GM12891 (cell line): ENCODE measurements around the gene OBP2B.
A peak's percentile ranks its signal among the peaks of the same experiment; 100 is the strongest.
"Not testable (repeated sequence)": the region's sequence is repeated elsewhere in the genome, so short reads cannot be mapped to it uniquely, and the experiment has no call there.

Experiments
- DNase-seq: peaks from one replicate; pipeline ENCODE4 v3.0.0; 2011; ENCODE audit warnings: low spot score; ENCODE audit not compliant: insufficient read length
- FAIRE-seq: peaks from 2 replicates; lab custom pipeline; 2011; peaks lifted over from hg19 to GRCh38; lab: Jason Lieb, UNC
- PAX5 ChIP-seq: IDR thresholded peaks from 2 replicates; pipeline ENCODE4 v1.6.1; 2011; ENCODE audit warnings: low read length, moderate library complexity, mild to moderate bottlenecking; ENCODE audit not compliant: insufficient read depth, severe bottlenecking
- POLR2A ChIP-seq: IDR thresholded peaks from 2 replicates; pipeline ENCODE4 v1.6.1; 2011; ENCODE audit warnings: low read depth, low read length, control low read depth
- POLR2AphosphoS5 ChIP-seq: IDR thresholded peaks from 2 replicates; pipeline ENCODE4 v1.6.1; 2011; ENCODE audit warnings: low read depth, low read length, control low read depth
- POU2F2 ChIP-seq: IDR thresholded peaks from 2 replicates; pipeline ENCODE4 v1.6.1; 2011; ENCODE audit warnings: low read depth, mild to moderate bottlenecking, control low read depth, low read length, moderate library complexity
- SPI1 ChIP-seq: IDR thresholded peaks from 2 replicates; pipeline ENCODE4 v1.6.1; 2011; ENCODE audit warnings: low read depth, low read length, control low read depth
- TAF1 ChIP-seq: IDR thresholded peaks from 2 replicates; pipeline ENCODE4 v1.6.1; 2011; ENCODE audit warnings: low read depth, low read length, control low read depth

Gene OBP2B

DNA sequence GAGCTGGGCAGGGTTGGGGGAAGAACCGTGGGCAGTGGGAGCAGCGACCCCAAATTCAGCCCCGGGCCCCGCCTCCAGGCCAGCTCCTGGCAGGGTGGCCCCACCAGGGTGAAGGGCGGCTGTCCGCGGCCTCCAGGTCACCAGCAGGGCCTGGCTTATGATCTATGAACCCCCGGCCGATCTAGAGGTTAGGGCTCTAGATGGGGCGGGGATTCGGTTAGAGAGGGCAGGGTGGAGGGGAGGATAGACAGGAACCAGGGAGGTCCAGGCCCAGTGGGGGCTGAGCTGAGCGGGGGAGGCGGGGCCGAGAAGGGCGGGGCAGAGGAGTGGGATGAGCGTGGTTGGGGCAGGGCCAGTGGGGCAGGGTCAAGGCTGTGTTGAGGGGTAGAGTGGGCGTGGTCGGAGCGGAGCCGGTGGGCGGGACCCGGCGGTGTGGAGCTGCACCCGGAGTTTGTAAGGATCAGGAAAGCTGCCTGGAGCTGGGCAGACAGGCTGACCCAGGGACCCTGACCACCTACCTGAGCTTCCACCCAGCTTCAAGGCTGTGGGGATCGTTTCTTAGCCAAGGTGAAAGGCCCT, 29.3 kb upstream of the OBP2B start:
- TF ChIP-seq POLR2A (no peak), POLR2AphosphoS5 (no peak), PAX5 (no peak), SPI1 (no peak), TAF1 (no peak), POU2F2 (no peak)
- FAIRE-seq (no peak), DNase-seq (peak; percentile 50)

DNA sequence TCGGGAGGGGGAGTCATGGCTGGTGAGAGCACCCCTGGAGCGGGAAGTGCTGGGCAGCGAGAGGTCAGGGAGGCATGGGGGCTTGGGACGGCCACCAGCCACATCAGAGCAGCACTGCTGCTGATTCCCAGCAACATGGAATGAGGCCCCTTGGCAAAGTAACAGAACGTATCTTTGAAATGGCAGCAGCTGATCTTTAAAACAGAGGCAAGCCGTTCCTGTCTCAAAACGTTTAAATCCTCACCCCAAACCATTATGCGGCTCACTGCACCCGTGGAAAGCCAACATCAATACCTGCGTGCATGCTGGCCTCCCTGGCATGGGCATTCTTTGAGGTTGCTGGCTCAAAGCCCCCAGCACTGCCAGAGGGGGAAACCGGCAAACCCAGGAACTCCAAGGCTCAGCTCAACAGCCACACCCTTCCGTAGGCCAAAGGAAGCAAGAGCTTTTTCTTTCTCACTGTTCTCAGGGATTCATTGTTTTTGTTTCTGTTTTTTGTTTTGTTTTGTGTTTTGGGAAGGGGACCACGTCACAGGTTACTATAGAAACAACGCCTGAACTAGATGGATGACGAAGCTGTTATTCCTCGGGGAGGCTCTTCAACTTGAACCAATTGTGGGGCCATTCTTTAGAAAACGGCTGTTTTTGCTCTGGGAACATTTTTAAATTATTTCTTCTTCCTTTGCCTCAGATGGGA, 28.1 kb upstream of the OBP2B start:
- no peak for FAIRE-seq
- TF ChIP-seq TAF1, result no peak
- no peak for TF ChIP-seq PAX5
- TF ChIP-seq SPI1, result no peak
- no peak for TF ChIP-seq POU2F2
- no peak for TF ChIP-seq POLR2AphosphoS5
- no peak for TF ChIP-seq POLR2A
- DNase-seq, result no peak

DNA sequence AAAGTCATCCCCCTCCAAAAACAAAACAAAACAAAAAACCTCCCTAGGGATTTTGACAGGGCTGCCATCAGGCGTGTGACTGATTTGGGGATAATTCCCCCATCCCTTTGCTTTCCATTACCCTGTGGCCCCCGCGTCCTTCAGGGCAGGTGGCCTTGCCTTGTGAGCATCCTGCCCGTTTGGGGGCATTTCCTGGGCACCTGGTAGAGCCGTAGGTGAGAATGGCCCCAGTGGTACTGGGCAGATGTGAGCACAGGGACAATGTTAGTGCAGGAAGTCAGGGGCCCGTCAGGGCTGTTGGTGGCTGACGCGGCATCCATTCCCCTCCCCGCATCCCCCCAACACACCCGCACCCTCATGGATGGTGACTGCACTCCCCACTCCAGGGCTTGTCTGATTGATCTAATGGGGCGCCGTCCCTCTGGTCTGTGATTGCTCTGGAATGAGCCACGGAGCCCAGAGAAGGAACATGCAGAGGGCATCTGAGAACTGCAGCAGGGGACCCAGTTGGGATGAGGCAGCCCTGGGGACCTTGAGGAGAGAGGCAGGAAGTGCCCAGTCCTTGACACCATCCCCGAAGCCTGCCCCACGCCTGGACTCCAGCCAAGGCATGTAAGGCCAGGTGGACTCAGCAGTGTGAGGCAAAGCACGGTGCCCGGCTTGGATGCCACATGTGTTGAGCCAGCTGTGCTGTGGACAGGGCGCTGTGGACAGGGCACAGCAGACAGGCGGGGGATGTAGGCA, 27.4 kb upstream of the OBP2B start:
- not testable (repeated sequence) for FAIRE-seq, DNase-seq

DNA sequence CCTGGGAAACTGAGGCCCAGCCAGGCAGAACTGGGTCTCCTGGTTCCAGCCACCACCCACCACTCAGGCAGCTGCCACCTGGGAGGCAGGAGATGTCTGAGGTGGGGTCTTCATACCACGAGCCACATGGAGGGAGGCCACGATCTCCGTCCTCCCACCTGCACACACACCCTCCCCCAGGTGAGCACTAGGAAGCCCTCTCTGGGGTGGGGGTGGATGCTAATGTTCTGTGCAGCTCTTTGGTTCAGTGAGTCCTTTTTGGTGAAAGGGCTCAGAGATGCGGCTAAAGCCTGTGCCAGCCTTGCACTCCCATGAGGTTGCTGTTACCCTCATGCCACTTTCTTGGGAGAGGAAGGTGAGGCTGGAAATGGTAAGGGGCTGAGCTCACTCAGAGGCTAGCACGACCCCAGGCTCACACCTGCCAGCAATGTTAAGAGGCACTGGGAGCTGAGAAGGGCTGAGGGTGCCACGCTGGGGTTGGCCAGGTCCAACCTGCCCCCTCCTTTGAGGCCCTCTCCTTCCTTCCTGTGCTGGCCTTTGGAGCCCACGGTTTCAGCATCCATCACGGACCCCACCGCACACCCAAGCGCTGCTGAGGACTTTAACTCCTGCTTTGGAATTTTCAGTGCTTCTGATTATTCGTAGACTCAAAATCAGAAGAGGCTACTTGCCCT, 26.6 kb upstream of the OBP2B start:
- DNase-seq (no peak), FAIRE-seq (no peak)
- TF ChIP-seq POU2F2, result no peak
- no peak for TF ChIP-seq TAF1
- no peak for TF ChIP-seq POLR2A
- TF ChIP-seq PAX5, result no peak
- TF ChIP-seq SPI1, result no peak
- no peak for TF ChIP-seq POLR2AphosphoS5

DNA sequence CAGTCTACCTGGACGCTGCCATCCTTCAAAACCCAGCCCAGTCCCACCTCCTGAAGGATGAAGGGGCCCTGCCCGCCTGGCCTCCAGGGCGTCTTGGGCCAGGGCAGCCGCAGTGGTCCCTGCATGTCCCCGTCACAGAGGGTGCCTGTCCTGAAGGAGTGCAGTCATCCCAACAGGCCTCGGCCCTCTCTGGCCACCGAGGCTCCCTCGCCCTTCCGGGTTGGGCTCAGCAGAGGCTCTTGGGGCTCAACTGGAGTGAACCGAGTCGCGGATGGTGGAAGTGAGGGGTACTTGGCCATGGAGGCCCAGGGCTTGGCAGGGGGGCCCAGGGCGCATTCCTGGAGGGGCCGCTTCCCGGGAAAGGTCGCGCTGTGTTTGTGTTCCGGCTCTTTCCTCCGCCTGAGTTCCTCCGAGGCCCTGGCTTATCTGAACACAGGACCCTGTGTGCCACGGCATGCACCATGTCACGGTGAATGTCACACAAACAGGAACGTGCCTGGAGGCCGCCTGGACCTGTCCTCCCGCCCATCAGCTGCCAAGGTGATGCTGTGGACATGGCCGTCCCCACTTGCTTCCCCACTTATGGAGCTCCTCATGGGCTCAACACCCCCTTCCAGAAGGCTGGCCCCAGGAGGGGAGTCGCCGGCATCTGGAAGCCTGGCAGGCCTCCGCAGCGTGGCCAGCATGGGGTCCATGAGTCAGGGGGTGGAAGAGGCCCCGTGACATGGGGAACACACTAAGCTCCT, 25.7 kb upstream of the OBP2B start:
- TF ChIP-seq TAF1, result no peak
- no peak for TF ChIP-seq SPI1
- no peak for TF ChIP-seq POLR2AphosphoS5
- TF ChIP-seq POLR2A, result no peak
- no peak for TF ChIP-seq POU2F2
- TF ChIP-seq PAX5, result no peak
- no peak for DNase-seq
- no peak for FAIRE-seq

DNA sequence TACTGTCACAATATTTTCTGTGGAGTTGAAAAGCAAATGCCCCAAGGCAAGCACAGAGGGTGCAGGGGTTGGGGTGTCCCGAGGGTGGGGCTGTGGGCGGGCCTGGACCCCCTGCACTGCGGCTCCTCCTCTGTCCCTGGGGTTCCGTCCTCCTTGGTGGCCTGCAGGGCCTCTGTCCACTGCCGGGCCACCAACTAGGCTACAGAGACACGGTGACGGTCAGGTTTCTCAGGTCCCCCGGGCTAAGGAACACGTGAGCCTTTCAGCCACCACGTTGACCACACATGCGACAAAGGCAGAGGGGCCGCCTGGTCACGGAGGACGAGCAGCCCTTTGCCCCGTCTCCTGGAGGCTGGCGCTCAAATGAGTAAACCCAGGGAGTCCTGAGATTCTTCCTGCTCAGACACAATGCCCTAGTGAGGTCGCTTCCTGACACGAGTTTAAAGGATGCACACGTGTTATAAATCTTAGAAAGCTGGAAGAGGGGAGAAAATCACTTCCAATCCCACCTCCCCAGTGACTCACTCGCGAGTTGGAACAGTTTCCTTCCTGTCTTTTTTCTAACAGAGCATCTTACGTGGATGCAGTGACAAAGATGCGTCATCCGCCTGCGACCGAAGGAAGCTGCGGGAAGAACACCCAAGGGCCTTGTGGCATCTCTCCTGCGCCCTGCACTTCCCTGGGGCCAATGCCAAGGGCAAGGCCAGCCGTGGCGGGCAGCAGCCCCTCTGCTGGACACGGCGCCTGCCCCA, 24.8 kb upstream of the OBP2B start:
- TF ChIP-seq POLR2AphosphoS5 (no peak), TAF1 (no peak), SPI1 (no peak), POU2F2 (no peak), POLR2A (no peak), PAX5 (no peak)
- DNase-seq, result no peak
- FAIRE-seq, result no peak

DNA sequence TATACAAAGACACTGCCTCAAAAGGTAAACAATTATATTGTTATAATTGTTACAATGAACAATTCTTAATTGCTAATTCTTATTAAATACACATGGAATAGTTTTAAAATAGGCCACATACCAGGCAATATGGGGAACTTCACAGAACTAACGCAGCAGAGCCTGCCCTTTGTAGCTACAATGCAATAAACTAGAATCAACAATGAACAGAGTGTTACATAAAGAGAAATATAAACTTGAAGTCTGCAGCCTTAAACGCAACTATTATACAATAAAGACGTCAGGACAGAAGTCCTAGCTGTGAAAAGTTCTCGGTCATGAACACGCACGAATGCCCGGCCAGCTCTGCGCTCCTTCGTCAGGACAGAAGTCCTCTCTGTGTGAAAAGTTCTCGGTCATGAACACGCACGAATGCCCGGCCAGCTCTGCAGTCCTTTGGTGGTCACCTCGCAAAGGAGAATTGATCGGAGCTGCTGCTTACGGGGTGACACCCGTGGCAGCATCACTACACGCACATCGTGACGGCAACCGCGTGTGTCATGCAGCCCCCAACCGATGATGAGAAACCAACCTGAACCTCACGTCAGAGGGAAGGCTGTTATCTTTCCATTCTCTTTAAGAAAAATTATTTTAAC, 23.0 kb upstream of the OBP2B start:
- not testable (repeated sequence) for FAIRE-seq

DNA sequence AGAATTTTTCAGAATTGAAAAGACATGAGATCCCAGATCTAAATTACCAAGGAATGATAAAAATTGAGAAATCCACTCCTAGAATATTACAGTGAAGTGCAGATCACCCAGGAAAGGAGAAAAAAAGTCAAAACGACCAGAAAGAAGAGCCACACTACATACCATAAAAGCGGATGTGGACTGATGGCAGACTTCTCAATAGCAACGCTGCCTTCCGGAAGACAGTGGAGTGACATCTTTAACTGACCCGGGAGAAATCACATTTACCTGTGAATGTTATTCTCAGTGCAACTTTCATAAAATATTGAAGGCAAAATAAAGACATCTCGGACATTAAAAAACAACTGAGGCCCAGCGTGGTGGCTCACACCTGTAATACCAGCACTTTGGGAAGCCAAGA, 21.5 kb upstream of the OBP2B start:
- not testable (repeated sequence) for DNase-seq, FAIRE-seq

More for the DNA sequence above, 23.0 kb upstream of the OBP2B start:
- DNase-seq, result not testable (repeated sequence)

DNA sequence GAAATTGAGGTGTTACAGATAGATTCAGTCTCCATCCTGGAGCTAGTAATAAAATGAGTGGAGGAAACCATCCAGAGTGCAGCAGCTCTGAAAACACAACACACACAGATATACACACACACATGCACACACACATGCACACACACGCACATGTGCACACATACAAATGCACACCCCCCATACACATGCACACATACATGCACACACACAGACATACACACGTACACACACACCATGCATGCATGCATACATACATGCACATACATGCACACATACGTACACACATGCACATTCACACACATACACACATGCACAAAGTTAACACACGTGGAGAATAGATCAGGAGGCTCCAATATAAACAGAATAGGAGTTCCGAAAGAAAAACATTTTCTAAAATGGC, 21.0 kb upstream of the OBP2B start:
- peak; percentile 47 for FAIRE-seq
- TF ChIP-seq SPI1 (no peak), POU2F2 (no peak), POLR2A (no peak), TAF1 (no peak), POLR2AphosphoS5 (no peak), PAX5 (no peak)
- no peak for DNase-seq

DNA sequence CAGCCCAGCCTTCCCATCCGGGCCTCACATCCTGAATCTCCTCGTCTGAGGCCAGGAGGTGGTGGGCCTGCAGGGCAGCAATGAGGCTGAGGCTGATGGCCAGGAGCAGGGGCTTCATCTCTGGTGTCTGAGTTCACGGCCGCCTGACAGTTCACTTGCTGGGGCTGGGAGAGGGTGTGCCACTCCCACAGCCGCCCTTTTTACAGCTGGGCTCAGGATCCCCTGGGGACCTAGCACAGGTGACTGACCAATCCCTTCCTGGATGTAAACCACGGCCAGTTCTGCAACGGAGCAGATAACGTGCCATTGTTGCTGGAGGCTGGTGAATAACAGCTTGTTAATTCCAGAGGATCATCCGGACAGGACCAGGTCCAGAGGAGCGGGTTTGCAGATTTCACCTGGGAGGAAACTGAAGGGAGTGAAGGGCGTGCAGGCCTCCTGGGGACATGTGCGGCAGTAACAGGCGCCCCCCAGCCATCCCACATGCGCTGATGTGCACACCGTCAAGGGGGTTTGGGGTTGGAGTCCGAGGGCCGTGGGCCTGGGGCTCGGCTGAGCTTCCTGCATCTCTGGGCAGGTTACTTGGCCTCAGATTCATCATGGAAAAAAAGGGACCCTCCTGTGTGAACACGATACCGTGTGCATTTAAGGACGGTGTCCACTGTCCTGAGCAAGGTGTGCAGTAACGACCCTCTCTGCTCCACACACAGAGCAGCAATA, 19.6 kb upstream of the OBP2B start:
- DNase-seq, FAIRE-seq: not testable (repeated sequence)

DNA sequence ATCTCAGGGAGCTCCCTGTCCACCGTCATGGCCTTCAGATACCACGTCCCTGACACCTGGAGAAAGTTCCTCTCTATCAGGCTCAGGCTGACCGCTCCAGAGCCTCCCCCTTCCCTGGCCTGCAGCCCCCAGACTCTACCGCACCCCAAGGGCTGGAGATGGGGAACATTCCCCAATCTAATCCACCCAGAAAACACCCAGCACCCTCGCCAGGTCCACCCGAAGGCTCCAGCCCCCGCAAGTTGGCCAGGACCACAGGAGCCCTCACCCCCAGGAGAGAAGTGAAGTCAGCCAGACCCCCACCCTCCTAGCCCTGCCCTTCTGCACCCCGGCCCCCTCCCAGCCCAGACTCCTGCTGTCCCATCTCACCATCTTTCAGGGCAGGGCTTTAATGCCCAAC, 18.9 kb upstream of the OBP2B start:
- not testable (repeated sequence) for FAIRE-seq, DNase-seq
